WERI-Rb-1 (cell line): ENCODE results near the gene RPL36AL.

Experiments used
- DNase-seq: peaks from one replicate; pipeline ENCODE4 v3.0.0-alpha.2; 2020
- H3K27ac ChIP-seq: fragments of 250-450 bp; sonication (Bioruptor Pico); 2 replicates; pipeline ENCODE4 v1.5.1; 2020; ENCODE audit warnings: mild to moderate bottlenecking, moderate library complexity
- H3K27me3 ChIP-seq: fragments of 250-450 bp; sonication (Bioruptor Pico); 2 replicates; pipeline ENCODE4 v1.5.1; 2021; ENCODE audit warnings: mild to moderate bottlenecking, low read depth, moderate library complexity; ENCODE audit not compliant: insufficient read depth, severe bottlenecking
- H3K36me3 ChIP-seq: fragments of 250-450 bp; sonication (Bioruptor Pico); 2 replicates; pipeline ENCODE4 v1.5.1; 2020; ENCODE audit warnings: mild to moderate bottlenecking, moderate library complexity
- H3K4me3 ChIP-seq: 2 replicates; pipeline ENCODE4 v1.5.1; 2011; ENCODE audit warnings: low read depth, mild to moderate bottlenecking, control low read depth, low read length
- H3K9me3 ChIP-seq: fragments of 250-450 bp; sonication (Bioruptor Pico); 2 replicates; pipeline ENCODE4 v1.5.1; 2021; ENCODE audit warnings: mild to moderate bottlenecking, moderate library complexity; ENCODE audit not compliant: severe bottlenecking
- TF ChIP-seq, protein P1 (sequence below): IDR thresholded peaks from 2 replicates; pipeline ENCODE4 v1.5.1; 2011; ENCODE audit warnings: low read depth, mild to moderate bottlenecking, control low read depth, inconsistent platforms, low read length

The RPL36AL gene

DNA sequence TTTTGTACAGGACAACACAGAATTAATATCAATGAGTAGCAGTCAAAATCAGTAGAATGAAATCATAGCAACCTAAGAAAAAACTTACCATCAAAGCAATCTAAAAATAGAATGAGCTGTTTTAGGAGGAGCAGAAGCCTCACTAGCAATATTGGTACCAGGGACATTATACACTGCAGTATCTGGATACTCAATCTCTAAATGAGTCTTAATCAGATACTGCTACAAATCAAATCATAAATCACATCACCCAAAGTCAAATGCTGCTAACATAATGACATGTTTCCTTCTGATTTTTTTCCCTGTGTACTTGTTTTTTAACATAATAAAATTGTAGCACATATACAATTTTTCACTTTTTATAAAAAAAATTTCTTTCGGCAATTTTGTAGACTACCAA lies 42.3 kb downstream of the RPL36AL start:
- no peak for DNase-seq
- TF ChIP-seq, protein P1, sequence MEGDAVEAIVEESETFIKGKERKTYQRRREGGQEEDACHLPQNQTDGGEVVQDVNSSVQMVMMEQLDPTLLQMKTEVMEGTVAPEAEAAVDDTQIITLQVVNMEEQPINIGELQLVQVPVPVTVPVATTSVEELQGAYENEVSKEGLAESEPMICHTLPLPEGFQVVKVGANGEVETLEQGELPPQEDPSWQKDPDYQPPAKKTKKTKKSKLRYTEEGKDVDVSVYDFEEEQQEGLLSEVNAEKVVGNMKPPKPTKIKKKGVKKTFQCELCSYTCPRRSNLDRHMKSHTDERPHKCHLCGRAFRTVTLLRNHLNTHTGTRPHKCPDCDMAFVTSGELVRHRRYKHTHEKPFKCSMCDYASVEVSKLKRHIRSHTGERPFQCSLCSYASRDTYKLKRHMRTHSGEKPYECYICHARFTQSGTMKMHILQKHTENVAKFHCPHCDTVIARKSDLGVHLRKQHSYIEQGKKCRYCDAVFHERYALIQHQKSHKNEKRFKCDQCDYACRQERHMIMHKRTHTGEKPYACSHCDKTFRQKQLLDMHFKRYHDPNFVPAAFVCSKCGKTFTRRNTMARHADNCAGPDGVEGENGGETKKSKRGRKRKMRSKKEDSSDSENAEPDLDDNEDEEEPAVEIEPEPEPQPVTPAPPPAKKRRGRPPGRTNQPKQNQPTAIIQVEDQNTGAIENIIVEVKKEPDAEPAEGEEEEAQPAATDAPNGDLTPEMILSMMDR: no peak
- no peaks in the 10 kb centered on the region for H3K27me3 ChIP-seq
- H3K4me3 ChIP-seq: no peak overlapping the region
- no peak overlapping the region for H3K27ac ChIP-seq
- H3K36me3 ChIP-seq: peaks cover 31% of the 10 kb centered on the region
- no peaks in the 10 kb centered on the region for H3K9me3 ChIP-seq

- no peak for DNase-seq
- TF ChIP-seq, protein P1: no peak
- H3K27me3 ChIP-seq: no peaks in the 10 kb centered on the region
- no peak overlapping the region for H3K27ac ChIP-seq
- H3K4me3 ChIP-seq: no peak overlapping the region
- H3K9me3 ChIP-seq: no peaks in the 10 kb centered on the region
- peaks cover 11% of the 10 kb centered on the region for H3K36me3 ChIP-seq
Observed at GRCh38 chr14:49574038-49574437, 46.4 kb downstream of the RPL36AL start.

DNA sequence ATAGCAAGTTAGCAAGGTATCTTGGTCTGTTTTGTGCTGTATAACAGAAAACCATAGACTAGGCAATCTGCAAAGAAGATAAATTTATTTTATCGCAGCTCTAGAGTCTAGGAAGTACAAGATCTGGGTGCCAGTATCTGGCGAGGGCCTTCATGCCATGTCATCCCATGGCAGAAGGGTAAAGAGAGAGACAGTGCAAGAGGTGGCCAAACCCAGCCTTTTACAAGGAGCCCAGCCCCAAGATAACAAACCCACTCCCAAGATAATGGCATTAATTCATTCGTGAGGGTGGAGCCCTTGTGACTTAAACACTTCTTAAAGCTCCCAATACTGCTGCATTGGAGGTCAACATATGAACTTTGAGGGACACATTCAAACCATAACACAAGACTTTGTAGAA lies 51.1 kb downstream of the RPL36AL start:
- DNase-seq: no peak
- TF ChIP-seq, protein P1: no peak
- no peaks in the 10 kb centered on the region for H3K27me3 ChIP-seq
- H3K4me3 ChIP-seq: no peak overlapping the region
- no peaks in the 10 kb centered on the region for H3K9me3 ChIP-seq
- no peaks in the 10 kb centered on the region for H3K36me3 ChIP-seq
- H3K27ac ChIP-seq: no peak overlapping the region
